ENCODE measurements around the gene AUTS2.

DNA sequence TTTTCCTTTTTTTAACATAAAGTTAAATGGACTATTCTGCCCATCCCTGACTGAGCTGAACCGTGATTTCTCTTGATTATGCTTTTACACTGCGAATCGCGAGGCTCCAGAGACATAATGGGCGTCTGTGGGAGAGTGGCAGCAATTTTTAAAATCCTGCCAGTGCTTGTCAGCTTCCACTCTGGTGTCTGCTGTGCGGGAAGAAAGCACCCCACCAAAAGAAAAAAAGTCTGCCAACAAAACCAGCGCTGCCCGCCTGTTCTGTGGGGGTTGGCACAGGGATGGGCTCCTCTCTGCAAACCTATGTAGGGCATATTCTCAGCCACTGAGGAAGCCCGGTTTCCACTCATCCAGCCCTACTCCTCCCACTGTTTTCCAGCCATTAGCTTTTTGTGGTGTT is 941.3 kb downstream of the AUTS2 start:
- TF ChIP-seq, protein P1, sequence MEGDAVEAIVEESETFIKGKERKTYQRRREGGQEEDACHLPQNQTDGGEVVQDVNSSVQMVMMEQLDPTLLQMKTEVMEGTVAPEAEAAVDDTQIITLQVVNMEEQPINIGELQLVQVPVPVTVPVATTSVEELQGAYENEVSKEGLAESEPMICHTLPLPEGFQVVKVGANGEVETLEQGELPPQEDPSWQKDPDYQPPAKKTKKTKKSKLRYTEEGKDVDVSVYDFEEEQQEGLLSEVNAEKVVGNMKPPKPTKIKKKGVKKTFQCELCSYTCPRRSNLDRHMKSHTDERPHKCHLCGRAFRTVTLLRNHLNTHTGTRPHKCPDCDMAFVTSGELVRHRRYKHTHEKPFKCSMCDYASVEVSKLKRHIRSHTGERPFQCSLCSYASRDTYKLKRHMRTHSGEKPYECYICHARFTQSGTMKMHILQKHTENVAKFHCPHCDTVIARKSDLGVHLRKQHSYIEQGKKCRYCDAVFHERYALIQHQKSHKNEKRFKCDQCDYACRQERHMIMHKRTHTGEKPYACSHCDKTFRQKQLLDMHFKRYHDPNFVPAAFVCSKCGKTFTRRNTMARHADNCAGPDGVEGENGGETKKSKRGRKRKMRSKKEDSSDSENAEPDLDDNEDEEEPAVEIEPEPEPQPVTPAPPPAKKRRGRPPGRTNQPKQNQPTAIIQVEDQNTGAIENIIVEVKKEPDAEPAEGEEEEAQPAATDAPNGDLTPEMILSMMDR (IDR thresholded peaks at IDR 0.05; ENCODE audit: low read length), result no peak
- no peak for TF ChIP-seq EZH2 (IDR thresholded peaks at IDR 0.05; ENCODE audit: borderline replicate concordance, low read length)

All from OCI-LY1 (cell line).